Measurements from ENCODE around the gene TMED3. TPM values are rescaled to one million over a fixed set of nuclear protein-coding genes. Genes with fewer than 3 reads are reported as not detected.
A peak's percentile ranks its signal among the peaks of the same experiment; 100 is the strongest.

The TMED3 gene
- 173 and 221 TPM in 2 replicates for total RNA-seq

DNA sequence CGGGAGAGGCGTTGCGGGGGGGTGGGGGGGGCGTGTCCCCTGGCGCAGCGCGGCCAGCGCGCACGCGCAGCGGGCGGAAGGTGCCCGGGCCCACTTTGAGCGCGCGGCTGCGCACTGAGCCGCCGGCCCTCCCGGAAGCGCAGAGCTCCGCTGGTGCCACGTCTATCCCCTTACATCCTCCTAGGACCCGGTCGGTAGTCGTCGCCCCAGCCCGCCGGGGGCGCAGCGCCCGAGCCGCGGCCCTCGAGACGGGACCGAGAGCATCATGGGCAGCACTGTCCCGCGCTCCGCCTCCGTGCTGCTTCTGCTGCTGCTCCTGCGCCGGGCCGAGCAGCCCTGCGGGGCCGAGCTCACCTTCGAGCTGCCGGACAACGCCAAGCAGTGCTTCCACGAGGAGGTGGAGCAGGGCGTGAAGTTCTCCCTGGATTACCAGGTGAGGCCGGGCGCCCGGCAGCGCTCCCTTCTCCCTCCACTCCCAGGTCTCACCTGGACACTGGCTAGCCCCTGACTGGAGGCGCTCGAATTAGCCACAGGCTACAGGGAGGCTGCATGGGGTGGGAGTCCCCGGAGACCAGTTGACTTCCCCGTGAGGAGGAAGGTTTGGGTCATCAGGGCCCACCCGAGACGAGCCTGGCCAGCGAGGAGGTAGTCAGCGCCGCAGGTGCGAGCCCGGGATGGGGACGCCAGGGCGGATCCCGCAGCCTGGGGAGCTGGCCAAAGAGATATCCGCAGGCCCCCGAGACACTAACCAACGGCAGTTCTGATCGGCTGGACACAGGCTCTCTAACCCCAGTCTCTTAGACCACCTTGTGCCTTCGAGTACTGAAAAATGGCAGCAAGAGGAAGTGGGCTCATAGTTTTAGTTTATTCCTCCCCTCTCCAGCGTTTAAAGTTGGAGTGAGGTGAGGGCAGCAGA is at the start of gene TMED3:
Gene TMED3, plus strand, starts transcription at position 128 of the 916 bp plus-strand sequence. Its CDS starts 138 bp downstream, at position 266.
- DNase-seq (ENCODE audit: low read depth in 2 of 2), result peak; percentile 53 to 91

DNA sequence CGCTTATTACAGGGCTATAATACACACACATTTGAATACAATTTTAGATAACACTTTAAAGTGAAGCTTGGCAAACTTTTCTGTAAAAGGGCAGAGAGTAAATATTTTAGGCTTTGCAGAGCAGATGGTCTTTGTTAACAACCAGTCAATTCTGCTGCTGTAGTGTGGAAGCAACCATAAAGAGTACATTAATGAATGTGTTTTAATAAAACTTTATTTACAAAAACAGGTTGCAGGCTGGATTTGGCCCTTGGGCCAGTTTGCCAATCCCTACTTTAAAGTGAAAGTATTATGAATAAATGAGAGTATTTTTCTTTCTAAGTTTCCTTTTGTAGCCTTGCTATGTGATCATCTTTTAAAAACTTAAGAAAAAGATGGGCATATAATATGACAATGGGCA is 49.1 kb upstream of the TMED3 start:
- no peak for DNase-seq (ENCODE audit: low read depth in 2 of 2)

DNA sequence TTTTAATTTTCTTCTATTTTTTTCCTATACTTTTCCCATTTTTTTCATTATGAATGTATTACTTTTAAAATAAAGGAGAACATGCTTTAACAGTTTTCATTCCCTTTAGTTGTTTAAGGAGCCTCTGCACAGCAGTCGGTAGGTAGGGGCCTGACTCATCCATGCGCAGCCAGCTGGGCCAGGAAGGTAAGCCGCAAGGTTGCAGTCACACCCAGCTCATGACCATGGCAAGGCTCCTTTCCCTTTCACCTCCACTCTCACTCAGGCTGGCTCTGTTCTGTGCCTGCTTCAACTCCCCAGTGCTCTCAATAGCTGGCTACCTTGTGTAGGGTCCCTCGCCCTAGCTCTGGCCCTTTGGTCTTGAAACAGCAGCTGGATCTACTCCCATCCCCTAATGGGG is 45.7 kb upstream of the TMED3 start:
- DNase-seq (ENCODE audit: low read depth in 2 of 2), result no peak

DNA sequence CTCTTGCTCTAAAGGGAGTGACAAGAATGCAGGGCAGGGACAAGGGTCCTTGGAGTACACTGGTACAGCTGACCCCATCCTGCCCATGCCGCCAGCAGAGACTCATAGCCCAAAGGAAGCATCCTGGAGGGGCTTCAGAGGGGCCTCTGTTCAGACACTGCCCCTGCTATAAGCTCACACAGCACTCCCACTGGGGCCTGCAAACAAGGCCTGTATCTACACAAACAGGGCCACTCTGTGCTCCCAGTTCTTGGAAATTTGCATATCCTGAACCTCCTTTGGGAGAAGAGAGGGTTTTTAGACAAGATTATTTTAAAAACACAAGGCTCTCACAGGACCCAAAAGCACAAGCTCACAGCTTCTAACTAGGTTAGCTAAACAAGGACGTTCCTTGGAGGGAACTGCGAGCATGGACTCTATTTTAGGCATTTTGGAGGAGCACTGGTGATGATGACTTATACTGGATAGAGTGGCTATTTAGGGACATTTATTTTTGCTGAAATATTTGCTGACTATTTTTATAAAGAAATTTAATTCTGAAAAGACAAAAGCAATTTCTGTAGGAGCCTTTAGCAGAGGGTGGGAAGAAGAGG is 44.8 kb upstream of the TMED3 start:
- DNase-seq (ENCODE audit: low read depth in 2 of 2), result no peak

DNA sequence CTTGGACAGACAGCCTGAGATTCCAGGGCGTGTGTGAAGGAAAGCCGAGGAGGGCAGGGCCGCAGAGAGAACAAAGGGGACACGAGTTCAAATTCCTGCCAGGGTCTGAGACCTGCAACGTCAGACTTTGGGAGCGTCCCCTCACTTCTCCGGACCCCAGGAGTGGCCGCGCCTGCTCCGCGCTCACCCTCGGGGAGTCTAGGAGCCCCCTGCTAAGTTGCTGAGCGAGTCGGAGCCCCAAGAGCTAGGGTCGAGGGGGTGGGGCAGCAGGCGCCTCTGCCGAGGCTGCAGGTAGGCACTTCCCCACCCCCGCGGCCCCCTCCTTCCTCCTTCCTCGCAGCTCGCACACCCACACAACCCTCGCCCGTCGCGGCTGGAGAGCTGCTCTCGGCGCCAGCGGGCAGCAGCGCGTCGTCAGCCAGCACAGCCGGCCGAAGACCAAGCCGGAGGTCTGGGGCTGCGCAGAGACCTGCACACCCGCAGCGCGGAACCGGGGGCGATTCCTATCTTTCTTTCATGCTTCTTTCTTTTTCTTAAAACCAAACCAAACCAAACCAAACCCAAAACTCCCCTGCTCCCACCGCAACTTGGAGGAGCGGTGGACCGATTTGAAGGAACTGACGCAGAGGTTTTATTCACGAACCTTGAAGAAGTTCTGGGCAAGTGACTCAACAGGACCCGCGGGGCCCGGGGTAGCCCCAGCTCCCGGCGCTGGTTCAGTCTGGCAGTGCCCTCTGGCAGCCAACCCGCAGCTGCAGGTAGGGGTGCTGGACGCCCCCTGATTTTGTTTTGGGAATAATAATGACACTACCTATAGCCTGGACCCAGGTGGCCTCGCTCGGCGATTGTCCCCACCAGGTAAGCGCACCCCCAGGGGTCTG is 28.3 kb upstream of the TMED3 start, which contains the start of gene ANKRD34C:
Gene ANKRD34C, plus strand, starts transcription at position 352 of the 881 bp plus-strand sequence. CDS start 10,563 bp downstream, outside the sequence.
- no peak for DNase-seq (ENCODE audit: low read depth in 2 of 2)

DNA sequence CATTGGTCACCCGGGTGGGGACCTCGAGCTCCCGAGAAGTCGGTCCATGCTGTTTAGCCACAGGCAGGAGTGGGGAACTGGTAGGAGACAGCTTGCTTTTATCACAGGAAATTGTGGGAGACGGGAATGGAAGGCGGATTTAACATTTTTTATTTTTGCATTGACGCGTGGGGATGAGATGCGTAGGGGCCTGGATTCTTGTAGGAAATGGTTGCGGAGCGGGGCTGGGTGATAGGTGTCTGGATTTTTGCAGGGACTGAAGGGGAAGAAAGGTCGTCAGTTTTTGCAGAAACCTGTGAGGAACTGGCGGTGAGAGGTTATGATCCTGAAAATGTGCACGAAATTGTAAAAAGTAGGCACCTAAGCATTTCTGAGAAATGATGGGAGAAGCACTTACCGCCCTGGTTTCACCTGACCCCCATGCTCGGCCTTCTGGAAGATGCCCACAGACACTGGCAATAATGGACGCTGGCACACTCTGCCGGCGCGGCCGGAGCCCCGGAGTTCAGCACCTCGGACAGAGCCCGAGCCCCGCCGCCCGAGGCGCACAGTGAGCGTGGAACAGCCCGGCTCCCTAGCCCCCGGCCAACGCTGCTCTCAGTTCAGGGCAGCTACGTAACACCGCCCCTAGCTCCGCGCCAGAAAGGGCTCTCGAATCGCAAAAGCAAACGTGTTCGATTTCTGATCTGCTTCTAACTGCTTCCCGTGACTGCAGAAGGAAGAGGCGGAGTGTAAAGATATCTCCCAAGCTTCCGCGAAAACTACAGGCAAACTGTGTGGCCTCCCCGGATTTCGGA is 27.5 kb upstream of the TMED3 start:
- DNase-seq (ENCODE audit: low read depth in 2 of 2), result peak; percentile 5 to 46

DNA sequence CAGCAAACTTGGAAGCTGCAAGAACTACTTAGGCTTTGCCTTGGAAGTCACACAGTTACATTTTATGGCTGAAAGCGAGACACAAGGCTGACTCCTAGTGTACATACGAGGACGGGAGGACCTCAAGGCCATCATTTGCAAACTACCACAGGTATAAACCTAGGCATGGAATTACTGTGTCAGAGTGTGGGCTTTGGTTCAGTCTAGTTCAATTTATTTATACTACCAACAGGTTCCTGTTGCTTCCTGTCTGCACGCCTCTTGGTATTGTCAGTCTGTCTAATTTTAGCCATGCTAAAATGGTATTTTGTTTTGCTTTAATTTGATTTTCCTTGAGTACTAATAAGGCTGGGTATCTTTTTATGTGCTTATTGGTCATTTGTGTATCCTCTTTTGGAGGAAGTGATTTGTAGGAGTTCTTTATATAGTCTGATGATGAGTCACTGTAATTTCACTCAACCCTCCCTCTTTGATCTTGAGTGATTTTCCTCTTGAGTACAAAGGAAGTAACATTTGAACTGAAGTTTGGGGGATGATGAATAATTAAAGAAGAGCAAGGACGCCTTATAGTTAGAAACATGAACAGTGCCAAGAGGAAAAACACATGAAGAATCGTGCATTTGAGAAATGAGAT is 20.2 kb upstream of the TMED3 start:
- no peak for DNase-seq (ENCODE audit: low read depth in 2 of 2)

DNA sequence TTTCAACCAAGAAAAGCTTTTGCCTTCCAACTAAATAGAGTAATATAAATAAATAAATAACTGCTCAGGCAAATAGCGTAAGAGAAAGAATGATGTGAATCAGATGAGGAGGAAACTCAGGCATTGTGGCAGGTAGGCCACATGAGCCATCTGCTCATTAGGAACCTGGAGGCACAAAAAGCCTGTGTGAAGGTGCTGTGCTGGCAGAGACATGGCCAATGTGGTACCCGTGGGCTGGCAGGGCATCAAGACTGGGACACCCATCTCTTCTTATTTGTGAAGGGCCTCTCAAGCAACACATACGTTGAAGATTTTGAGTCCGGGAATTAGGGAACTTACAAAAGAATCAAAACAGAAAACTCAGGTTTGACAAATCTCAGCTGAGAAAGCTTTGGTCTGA is 18.9 kb upstream of the TMED3 start:
- no peak for DNase-seq (ENCODE audit: low read depth in 2 of 2)

DNA sequence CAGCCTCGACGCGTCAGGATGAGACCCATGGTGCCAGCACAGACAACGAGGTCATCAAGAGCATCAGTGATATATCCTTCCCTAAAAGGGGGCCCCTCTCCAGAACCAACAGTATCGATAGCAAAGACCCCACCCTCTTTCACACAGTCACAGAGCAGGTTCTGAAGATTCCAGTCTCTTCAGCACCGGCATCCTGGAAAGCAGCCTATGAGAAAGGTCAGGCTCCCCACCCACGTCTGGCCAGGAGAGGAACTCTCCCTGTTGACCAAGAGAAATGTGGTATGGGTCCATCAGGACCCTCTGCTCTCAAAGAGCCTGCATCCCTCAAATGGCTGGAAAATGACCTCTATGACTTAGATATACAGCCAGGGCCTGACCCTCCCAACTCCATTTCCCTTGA is 16.8 kb upstream of the TMED3 start:
- DNase-seq (ENCODE audit: low read depth in 2 of 2), result no peak

DNA sequence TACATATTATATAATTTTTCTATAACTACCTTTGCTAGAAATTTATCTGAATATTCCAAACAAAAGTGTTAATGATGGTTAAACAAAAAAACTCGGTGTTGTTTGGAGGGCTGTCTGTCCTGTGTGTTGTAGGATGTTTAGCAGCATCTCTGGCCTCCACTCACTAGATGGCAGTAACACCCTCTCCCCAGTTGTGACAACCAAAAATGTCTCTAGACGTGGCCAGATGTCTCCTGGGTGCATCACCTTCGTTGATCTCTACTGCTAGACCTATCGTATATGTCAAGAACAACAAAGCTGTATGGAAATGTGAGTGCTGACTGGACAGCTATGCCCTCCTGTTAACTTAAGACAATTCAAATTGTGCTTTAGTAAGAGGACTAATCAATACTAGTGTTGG is 14.3 kb upstream of the TMED3 start:
- DNase-seq (ENCODE audit: low read depth in 2 of 2), result no peak

DNA sequence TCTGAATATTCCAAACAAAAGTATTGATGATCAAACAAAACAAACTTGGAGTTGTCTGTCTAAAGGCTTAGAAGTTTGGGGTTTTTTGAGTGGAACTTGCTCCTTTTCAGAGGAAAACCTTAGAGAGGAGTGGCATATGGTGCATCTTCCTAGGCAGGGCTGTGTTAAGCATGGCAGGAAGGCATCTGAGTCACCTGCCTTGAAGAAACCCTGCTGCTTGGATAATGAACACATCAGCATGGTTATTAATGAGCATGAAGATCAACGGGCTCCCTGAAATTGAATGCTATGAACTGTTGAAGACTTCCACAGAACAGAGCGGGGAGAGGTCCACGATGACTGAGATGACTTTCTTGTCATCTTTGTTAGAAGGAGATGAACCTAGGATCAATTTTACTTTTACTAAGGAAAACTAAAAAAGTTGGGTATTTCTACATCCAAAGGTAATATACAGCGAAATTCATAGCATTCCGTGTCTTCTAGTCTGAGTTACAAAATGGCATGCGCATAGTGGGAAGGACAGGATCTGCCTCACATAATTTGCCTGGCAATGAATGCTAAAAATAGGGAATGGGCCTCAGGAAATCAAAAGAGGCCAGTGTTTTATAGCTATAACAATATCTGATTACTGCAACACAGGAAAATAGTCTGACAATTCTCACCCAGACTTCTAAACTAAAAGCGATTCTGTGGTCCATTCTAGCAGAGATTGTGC is 11.6 kb upstream of the TMED3 start:
- no peak for DNase-seq (ENCODE audit: low read depth in 2 of 2)

DNA sequence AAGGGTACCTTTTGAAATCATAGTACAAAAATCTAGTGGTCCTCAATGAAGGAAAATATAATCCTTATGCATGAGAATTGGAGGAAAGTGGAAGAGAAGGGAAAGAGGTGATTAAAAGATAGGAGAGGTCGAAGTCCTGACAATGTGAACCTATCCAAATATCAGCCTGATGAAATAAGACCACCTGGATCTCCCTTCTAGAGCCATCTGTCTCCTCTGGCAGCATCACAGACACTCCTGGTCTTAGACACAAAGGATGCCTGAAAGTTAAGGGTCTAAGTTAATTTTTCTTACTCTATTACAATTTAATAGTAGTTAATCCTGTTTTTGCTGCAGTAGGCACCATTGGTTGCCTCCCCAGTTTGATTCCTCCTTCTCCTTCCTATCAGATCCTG is 11.1 kb upstream of the TMED3 start:
- DNase-seq (ENCODE audit: low read depth in 2 of 2), result no peak

DNA sequence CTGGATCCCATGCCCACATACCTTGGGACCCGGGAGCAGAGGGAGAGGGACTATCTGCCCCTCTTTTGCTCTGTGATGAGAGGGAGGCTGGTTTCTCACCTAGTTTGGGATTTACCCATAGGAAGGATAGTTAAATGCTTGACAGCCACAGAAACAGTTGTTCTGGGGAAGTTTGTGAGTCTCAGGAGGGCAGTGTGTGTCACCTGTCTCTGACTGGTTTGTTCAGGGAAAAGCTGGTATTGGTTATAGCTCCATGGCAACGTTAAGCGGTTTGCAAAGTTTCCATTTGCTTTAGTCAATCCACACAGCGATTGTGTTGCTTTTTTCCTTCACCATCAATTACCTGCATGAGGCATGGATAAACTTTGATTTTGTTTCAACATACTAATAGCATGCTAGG is 3.7 kb upstream of the TMED3 start:
- DNase-seq (ENCODE audit: low read depth in 2 of 2), result no peak

DNA sequence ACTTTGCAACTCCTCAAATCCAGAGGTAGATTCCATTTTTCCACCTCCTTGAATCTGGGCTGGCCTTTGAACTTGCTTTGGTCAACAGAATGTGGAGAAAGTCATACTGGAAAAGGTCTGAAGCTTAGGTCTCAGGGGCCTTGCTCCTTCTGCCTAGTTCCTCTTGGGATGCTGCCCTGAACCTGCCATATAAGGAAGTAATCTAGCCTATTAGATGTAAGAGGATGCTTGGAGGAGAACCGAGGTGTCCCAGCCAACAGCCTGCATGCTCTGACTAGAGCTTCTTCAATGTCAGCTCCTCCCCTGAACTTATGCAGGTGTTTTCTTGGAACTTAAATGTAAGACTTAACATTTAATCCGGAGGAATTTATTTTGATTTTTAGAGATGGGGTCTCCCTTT is 2.0 kb upstream of the TMED3 start:
- no peak for DNase-seq (ENCODE audit: low read depth in 2 of 2)

DNA sequence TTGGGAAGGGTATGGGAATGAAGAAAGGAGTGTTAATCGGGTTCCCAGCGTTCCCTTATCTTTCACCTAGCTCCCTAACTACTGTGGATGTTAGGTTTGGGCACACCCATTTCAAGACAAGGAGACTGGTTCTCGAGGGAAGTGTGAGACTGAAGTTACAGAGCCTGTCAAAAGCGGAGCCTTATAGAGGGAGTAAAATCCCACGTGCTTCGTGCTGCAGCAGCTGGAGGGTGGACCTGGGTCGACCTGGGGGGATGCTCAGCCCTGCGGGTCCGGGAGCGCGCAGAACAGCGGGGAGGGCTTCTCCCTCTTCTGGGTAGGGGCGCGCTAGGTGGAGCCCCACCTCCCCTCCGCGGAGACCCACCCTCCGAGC is 314 bp upstream of the TMED3 start:
- no peak for DNase-seq (ENCODE audit: low read depth in 2 of 2)

DNA sequence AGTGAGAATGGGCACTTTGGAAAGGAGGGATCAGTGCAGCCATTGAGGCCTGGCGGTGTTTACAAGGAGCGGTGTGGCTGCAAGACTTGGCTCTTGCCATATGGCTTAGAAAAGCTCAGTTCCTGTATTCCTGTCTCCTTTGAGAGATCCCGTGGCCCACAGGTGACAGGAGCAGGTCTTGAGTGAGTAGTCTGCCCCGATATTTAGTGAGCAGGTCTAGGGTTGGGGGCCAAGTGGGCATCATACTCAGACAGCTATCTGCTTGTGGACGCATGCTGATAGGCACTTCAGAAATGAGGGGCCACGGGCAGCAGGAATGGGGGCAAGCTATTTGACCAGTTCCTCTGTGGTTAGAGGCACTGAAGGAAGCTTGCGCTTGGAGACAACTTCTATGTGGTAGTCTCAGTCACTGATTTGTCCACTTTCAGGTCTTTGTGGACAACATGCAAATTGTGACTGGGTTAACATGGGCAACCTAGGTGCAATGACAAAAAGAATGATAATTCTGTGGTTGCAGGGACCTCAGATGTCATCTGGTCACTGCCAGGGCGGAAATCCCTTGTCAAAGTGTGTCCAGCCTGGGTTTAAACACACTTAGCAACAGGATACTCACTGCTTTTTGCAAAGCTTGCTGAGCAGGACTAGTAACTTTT is 1.1 kb downstream of the TMED3 start:
- DNase-seq (ENCODE audit: low read depth in 2 of 2), result no peak

DNA sequence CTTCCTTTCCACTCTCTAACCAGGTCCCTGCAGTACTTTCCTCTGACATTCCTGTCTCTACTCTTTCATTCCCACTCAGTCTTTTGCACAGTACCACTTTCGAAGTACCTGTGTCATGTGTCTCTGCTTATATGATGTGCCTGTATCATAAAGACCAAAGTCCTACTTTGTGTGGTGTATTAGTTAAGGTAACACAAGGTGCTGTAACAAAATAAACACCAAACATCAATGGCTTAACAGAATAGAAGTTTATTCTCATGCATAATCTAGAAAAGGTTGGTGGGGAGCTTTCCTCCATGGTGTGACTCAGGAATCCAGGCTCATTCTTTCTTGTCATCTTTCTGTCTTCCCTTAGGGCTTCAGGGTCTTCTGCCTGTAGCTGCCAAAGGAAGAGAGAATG is 3.3 kb downstream of the TMED3 start:
- no peak for DNase-seq (ENCODE audit: low read depth in 2 of 2)

DNA sequence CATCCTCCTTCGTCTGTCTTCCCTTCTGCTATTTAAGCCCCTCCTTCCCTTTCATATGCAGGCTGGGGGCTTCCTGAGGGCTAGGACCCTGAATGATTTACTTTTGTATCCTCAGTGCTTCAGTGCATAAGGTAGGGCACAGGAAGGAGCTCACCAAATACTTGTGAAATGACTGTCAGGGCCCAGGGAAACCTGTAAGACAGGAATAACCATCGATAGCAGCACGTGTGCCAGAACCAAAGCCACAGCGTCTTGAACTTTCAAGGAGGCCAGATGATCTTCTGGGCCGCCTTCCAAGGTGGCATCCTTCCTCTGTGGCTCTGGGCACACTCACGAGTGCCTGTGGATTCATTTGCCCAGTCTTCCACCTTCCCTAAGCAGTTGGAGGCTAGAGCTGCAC is 3.9 kb downstream of the TMED3 start:
- DNase-seq (ENCODE audit: low read depth in 2 of 2), result no peak

DNA sequence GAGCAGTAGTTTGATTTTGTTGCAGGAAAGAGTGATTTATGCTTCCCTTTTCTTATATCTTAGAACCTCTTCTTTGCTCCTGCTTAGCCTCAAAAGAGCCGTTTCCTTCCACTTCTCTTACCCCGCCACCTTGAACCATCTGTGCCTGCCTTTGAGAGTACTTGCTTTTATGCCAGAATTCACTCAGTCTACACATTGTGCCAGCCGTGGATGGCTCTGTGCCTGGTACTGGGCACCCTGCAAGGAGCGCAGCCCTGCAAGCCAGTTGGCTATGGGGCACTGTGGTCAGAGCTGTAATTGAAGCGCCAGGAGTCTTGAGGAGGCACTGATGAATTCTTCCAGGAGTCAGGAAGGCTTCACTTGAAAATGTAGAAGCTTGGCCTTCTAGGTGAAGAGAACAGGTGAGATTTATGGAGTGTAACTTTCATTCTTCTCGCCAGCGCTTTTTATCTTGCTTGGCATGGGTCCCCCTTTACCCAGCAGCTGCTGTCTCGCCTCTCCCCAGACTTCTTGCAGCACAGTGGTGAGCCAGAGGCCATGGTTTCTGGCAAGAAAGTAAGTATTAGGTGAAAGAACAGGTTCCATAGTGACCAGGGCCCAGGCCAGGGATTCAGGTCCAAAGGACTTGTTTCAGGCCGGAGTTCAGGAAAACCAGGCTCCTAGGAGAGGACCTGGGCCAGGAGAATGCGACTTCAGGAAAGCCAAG is 4.9 kb downstream of the TMED3 start:
- DNase-seq (ENCODE audit: low read depth in 2 of 2), result no peak

All from dermis microvascular lymphatic vessel endothelial cell (primary cell).